ENCODE data around the gene TANC1.

Gene TANC1

DNA sequence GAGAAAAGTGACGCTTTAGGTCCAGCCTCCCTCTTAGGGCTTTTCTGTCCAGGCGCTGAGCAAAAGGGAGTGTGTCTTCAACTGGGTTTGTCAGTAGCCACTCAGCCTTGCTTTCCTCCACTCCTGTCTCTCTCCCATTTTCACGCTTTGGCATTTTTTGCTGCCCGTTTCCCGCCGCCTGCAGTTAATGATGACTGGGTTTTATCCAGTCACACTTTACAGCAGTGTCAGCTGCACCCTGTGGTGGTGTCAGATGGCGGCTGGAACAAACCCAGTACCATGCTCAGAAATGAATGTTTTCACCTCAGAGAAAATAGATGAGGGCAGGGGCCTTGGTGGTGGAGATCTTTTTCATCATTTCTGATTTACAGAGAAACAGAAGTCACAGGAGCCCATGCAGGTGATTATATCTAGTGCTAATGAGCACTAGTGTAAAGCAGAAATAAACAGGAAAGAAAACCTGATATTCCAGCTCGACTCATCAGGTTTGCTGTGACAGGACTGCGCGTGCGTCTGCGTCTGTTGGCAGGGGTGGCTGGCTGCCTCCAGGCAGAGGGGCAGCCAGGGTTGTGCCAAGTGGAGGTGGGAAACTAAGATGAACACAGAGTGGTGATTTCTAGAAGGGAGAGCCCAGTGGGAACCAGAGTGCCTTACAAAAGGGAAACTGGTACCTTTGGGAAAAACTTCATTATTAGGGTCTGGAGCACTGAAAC is 139.9 kb downstream of the TANC1 start:
- Histone ChIP-seq H3K4me1 (ENCODE audit: control insufficient read depth in 2 of 2, insufficient read depth in 2 of 2, low read length in 2 of 2) (no peaks in the 10 kb centered on the region), H3K4me3 (ENCODE audit: low read length in 2 of 2) (no peak overlapping the region), H3K9ac (ENCODE audit: low read depth in 1 of 2, low read length in 2 of 2) (no peak overlapping the region), H3K27ac (ENCODE audit: low read depth in 2 of 2, low read length in 2 of 2) (no peak overlapping the region), H3K27me3 (ENCODE audit: control insufficient read depth in 2 of 2, insufficient read depth in 2 of 2, low read length in 2 of 2) (no peaks in the 10 kb centered on the region), H3K9me3 (ENCODE audit: control insufficient read depth in 2 of 2, low read length in 2 of 2) (no peaks in the 10 kb centered on the region), H3K36me3 (ENCODE audit: control insufficient read depth in 2 of 2, insufficient read depth in 2 of 2, low read length in 2 of 2) (no peaks in the 10 kb centered on the region)

DNA sequence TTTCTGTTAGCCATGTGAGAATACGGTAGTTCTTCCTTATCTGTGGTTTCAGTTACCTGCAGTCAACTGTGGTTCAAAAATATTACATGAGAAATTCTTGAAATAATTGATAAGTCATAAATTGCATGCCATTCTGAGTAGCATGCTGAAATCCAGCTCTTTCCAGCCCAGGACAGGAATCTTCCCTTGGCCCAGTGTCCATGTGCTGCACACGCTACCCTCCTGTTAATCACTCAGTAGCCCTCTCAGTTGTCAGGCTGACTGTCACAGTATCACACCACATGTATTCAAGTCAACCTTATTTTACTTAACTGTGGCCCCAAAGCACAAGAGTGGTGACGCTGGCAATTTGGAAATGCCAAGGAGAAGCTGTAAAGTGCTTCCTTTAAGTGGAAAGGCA is 141.1 kb downstream of the TANC1 start:
- Histone ChIP-seq H3K9ac (ENCODE audit: low read depth in 1 of 2, low read length in 2 of 2) (no peak overlapping the region), H3K9me3 (ENCODE audit: control insufficient read depth in 2 of 2, low read length in 2 of 2) (no peaks in the 10 kb centered on the region), H3K4me1 (ENCODE audit: control insufficient read depth in 2 of 2, insufficient read depth in 2 of 2, low read length in 2 of 2) (no peaks in the 10 kb centered on the region), H3K27ac (ENCODE audit: low read depth in 2 of 2, low read length in 2 of 2) (no peak overlapping the region), H3K27me3 (ENCODE audit: control insufficient read depth in 2 of 2, insufficient read depth in 2 of 2, low read length in 2 of 2) (no peaks in the 10 kb centered on the region), H3K36me3 (ENCODE audit: control insufficient read depth in 2 of 2, insufficient read depth in 2 of 2, low read length in 2 of 2) (no peaks in the 10 kb centered on the region), H3K4me3 (ENCODE audit: low read length in 2 of 2) (no peak overlapping the region)

DNA sequence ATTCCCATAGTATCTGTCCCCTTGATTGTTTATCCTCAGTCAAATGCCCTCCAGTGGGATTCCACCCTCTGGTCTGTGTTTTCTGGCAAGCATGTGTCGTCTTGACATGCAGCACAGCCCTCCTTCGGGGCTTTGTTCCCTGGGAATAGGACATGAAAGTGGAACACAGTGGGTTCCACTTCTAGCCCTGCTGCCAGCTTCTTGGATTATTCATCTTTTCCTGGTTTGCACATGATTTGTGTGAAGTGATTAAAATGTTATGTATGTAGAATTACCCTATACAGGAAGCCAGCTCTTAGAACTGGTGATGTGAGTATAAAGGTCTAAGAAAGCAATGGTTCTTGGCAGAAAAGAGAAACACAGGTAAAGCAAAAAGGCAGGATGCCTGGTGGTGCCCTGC is 142.3 kb downstream of the TANC1 start:
- no peaks in the 10 kb centered on the region for H3K36me3 ChIP-seq (ENCODE audit: control insufficient read depth in 2 of 2, insufficient read depth in 2 of 2, low read length in 2 of 2)
- no peak overlapping the region for H3K4me3 ChIP-seq (ENCODE audit: low read length in 2 of 2)
- H3K9ac ChIP-seq (ENCODE audit: low read depth in 1 of 2, low read length in 2 of 2), result no peak overlapping the region
- H3K27me3 ChIP-seq (ENCODE audit: control insufficient read depth in 2 of 2, insufficient read depth in 2 of 2, low read length in 2 of 2), result no peaks in the 10 kb centered on the region
- no peaks in the 10 kb centered on the region for H3K4me1 ChIP-seq (ENCODE audit: control insufficient read depth in 2 of 2, insufficient read depth in 2 of 2, low read length in 2 of 2)
- H3K27ac ChIP-seq (ENCODE audit: low read depth in 2 of 2, low read length in 2 of 2), result no peak overlapping the region
- no peaks in the 10 kb centered on the region for H3K9me3 ChIP-seq (ENCODE audit: control insufficient read depth in 2 of 2, low read length in 2 of 2)

DNA sequence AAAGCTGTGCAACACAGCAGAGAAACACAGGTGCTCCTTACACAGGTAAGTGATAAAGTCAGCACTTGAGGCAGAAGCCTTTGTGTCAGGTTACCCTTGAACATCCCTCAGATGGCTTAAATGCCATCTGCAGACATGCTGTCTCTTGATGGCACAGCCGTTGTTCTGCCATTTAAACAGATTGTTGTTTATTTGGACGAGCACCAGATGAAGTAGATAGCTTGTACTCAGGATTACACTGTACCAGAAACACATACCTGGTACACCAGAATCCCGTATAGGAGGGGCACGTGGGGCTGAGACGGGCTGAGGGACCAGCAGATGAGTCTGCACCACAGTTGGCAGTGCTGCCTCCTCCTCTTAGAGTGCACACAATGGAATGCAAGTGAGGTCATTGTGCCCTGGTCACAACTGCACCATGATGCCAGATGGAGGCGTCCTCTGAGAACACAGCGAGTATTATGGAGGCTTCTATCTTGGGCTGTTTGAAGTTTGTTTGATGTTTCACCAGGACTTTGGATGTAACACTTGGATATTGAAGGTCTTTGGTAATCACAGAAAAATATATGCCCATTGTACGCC is 143.0 kb downstream of the TANC1 start:
- no peaks in the 10 kb centered on the region for H3K9me3 ChIP-seq (ENCODE audit: control insufficient read depth in 2 of 2, low read length in 2 of 2)
- no peak overlapping the region for H3K9ac ChIP-seq (ENCODE audit: low read depth in 1 of 2, low read length in 2 of 2)
- H3K27me3 ChIP-seq (ENCODE audit: control insufficient read depth in 2 of 2, insufficient read depth in 2 of 2, low read length in 2 of 2), result no peaks in the 10 kb centered on the region
- no peak overlapping the region for H3K4me3 ChIP-seq (ENCODE audit: low read length in 2 of 2)
- no peaks in the 10 kb centered on the region for H3K4me1 ChIP-seq (ENCODE audit: control insufficient read depth in 2 of 2, insufficient read depth in 2 of 2, low read length in 2 of 2)
- H3K27ac ChIP-seq (ENCODE audit: low read depth in 2 of 2, low read length in 2 of 2), result no peak overlapping the region
- no peaks in the 10 kb centered on the region for H3K36me3 ChIP-seq (ENCODE audit: control insufficient read depth in 2 of 2, insufficient read depth in 2 of 2, low read length in 2 of 2)

DNA sequence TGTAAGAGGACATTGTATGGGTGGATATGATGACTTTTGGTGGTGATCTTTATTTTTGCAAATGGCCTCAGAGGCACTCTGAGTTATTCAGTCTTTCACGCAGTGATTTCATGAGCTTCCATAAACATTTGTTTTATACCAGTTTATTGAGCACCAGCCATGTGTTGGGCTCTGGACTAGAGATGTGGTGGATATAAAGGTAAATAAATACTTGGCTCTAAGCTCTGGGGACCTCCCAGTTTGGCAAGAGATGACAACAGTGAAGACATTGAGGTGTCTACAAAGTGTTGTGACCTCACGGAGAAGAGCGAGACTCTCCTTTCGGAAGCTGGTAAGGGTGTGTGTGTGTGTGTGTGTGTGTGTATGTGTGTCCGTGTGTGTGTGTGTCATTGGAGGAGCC is 146.4 kb downstream of the TANC1 start:
- no peaks in the 10 kb centered on the region for H3K36me3 ChIP-seq (ENCODE audit: control insufficient read depth in 2 of 2, insufficient read depth in 2 of 2, low read length in 2 of 2)
- no peak overlapping the region for H3K4me3 ChIP-seq (ENCODE audit: low read length in 2 of 2)
- H3K27ac ChIP-seq (ENCODE audit: low read depth in 2 of 2, low read length in 2 of 2), result no peak overlapping the region
- peaks cover 3 to 4% of the 10 kb centered on the region in 2 donors for H3K4me1 ChIP-seq (ENCODE audit: control insufficient read depth in 2 of 2, insufficient read depth in 2 of 2, low read length in 2 of 2)
- H3K27me3 ChIP-seq (ENCODE audit: control insufficient read depth in 2 of 2, insufficient read depth in 2 of 2, low read length in 2 of 2), result no peaks in the 10 kb centered on the region
- H3K9ac ChIP-seq (ENCODE audit: low read depth in 1 of 2, low read length in 2 of 2), result no peak overlapping the region
- H3K9me3 ChIP-seq (ENCODE audit: control insufficient read depth in 2 of 2, low read length in 2 of 2), result no peaks in the 10 kb centered on the region

DNA sequence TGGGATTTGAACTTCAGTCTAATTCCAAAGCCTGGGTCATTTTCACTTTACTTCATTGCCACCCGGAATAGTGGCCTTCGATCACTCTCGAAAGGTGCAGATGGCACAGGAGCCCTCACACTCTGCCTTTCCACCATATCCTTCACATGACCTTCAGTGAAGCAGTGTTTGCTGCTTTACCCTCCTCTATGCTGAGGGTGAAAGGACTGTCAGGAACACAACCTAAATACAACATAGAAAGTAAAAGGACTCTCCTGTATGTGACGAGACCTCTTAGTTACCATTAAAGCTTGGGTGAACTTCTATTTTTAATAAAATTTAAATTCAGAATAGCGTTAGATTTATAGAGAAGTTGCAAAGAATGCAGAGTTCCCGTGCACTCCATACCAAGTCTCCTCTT is 148.5 kb downstream of the TANC1 start:
- Histone ChIP-seq H3K4me3 (ENCODE audit: low read length in 2 of 2) (no peak overlapping the region), H3K36me3 (ENCODE audit: control insufficient read depth in 2 of 2, insufficient read depth in 2 of 2, low read length in 2 of 2) (no peaks in the 10 kb centered on the region), H3K27me3 (ENCODE audit: control insufficient read depth in 2 of 2, insufficient read depth in 2 of 2, low read length in 2 of 2) (no peaks in the 10 kb centered on the region), H3K27ac (ENCODE audit: low read depth in 2 of 2, low read length in 2 of 2) (no peak overlapping the region), H3K9me3 (ENCODE audit: control insufficient read depth in 2 of 2, low read length in 2 of 2) (no peaks in the 10 kb centered on the region), H3K4me1 (ENCODE audit: control insufficient read depth in 2 of 2, insufficient read depth in 2 of 2, low read length in 2 of 2) (peaks cover 3 to 4% of the 10 kb centered on the region in 2 donors), H3K9ac (ENCODE audit: low read depth in 1 of 2, low read length in 2 of 2) (no peak overlapping the region)

DNA sequence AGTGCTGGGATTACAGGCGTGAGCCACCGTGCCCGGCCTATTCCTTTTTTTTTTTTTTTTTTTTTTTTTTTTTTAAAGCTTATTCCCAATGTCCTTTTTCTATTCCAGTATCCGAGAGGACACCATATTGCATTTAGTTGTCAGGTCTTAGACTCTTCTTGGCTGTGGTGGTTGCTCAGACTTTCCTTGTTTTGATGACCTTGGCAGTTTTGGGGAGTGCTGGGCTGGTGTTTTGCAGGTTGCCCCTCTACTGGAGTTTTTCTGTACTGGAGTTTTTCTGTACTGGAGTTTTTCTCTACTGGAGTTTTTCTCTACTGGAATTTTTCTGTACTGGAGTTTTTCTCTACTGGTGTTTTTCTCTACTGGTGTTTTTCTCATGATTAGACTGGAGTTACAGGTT is 149.2 kb downstream of the TANC1 start:
- H3K36me3 ChIP-seq (ENCODE audit: control insufficient read depth in 2 of 2, insufficient read depth in 2 of 2, low read length in 2 of 2), result no peaks in the 10 kb centered on the region
- H3K9me3 ChIP-seq (ENCODE audit: control insufficient read depth in 2 of 2, low read length in 2 of 2), result no peaks in the 10 kb centered on the region
- H3K4me1 ChIP-seq (ENCODE audit: control insufficient read depth in 2 of 2, insufficient read depth in 2 of 2, low read length in 2 of 2), result peaks cover 3 to 4% of the 10 kb centered on the region in 2 donors
- no peak overlapping the region for H3K27ac ChIP-seq (ENCODE audit: low read depth in 2 of 2, low read length in 2 of 2)
- no peak overlapping the region for H3K9ac ChIP-seq (ENCODE audit: low read depth in 1 of 2, low read length in 2 of 2)
- no peak overlapping the region for H3K4me3 ChIP-seq (ENCODE audit: low read length in 2 of 2)
- no peaks in the 10 kb centered on the region for H3K27me3 ChIP-seq (ENCODE audit: control insufficient read depth in 2 of 2, insufficient read depth in 2 of 2, low read length in 2 of 2)

DNA sequence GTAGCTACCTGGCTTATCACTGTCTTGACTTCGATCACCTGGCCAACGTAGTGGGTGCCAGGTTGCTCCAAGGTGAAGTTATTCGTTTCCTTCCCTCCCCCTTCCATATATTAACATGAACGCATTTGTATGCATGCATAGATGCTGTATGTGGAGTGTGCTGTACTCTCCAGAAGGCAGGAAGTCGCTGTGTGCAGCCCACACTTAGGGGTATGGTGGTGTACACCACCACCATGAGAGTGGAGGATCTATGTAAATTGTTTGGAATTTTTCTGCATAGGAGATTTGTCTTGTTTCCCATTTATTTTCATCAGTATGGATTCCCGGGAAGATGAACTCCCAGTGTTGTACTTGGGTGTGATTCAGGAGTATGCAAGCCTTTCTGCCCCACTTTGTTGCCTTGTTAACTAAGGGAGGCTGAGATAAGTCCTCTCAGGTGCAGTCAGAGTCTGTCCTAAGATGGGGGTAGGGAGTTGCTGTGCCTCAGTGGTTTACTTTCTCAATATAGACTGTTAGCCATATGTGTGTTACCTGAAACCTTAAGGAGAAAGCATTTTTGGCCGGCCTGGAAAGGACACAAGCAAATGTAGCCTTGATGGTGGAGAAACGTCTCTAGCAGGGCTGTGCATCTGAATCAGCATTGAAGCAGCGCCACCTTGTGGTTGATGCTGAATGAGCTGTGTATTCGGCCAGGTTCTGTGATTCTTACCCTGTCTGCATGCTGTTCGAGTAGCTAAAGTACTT is 149.8 kb downstream of the TANC1 start:
- Histone ChIP-seq H3K9me3 (ENCODE audit: control insufficient read depth in 2 of 2, low read length in 2 of 2) (no peaks in the 10 kb centered on the region), H3K4me3 (ENCODE audit: low read length in 2 of 2) (no peak overlapping the region), H3K27ac (ENCODE audit: low read depth in 2 of 2, low read length in 2 of 2) (no peak overlapping the region), H3K4me1 (ENCODE audit: control insufficient read depth in 2 of 2, insufficient read depth in 2 of 2, low read length in 2 of 2) (peaks cover 3 to 9% of the 10 kb centered on the region in 2 donors), H3K36me3 (ENCODE audit: control insufficient read depth in 2 of 2, insufficient read depth in 2 of 2, low read length in 2 of 2) (no peaks in the 10 kb centered on the region), H3K27me3 (ENCODE audit: control insufficient read depth in 2 of 2, insufficient read depth in 2 of 2, low read length in 2 of 2) (no peaks in the 10 kb centered on the region), H3K9ac (ENCODE audit: low read depth in 1 of 2, low read length in 2 of 2) (no peak overlapping the region)

DNA sequence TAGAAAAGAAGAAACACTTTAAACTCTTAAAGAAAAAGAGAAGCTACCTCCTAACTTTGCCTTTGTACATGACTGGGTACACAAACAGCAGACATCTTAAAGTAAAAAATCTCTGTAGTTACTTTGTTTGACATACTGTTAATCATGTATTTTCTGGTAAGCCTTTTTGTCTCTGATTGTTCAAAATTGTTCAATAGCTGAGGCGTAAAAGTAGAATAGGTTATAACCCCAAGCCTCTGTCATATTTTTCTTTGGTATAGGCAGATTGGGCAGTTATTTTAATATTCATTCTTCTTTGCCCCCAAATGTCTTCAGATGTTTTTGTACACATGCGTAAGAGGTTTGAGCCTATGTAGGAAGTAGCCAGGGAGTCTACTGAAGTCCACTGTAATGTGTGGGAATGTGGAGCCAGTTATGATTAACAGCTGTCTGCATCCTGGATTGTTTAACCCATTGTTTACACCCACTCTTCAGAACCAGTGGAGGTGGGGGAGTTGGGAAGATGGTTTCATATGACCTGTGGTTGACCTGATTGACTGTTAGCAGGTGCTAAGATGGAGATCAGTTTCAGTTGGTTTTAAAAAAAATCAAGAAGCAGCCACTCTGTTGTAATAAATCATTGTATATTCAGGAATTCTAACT is 150.5 kb downstream of the TANC1 start:
- Histone ChIP-seq H3K9ac (ENCODE audit: low read depth in 1 of 2, low read length in 2 of 2) (no peak overlapping the region), H3K27me3 (ENCODE audit: control insufficient read depth in 2 of 2, insufficient read depth in 2 of 2, low read length in 2 of 2) (no peaks in the 10 kb centered on the region), H3K36me3 (ENCODE audit: control insufficient read depth in 2 of 2, insufficient read depth in 2 of 2, low read length in 2 of 2) (no peaks in the 10 kb centered on the region), H3K4me1 (ENCODE audit: control insufficient read depth in 2 of 2, insufficient read depth in 2 of 2, low read length in 2 of 2) (peaks cover 8 to 16% of the 10 kb centered on the region in 2 donors), H3K9me3 (ENCODE audit: control insufficient read depth in 2 of 2, low read length in 2 of 2) (no peaks in the 10 kb centered on the region), H3K4me3 (ENCODE audit: low read length in 2 of 2) (no peak overlapping the region), H3K27ac (ENCODE audit: low read depth in 2 of 2, low read length in 2 of 2) (no peak overlapping the region)

DNA sequence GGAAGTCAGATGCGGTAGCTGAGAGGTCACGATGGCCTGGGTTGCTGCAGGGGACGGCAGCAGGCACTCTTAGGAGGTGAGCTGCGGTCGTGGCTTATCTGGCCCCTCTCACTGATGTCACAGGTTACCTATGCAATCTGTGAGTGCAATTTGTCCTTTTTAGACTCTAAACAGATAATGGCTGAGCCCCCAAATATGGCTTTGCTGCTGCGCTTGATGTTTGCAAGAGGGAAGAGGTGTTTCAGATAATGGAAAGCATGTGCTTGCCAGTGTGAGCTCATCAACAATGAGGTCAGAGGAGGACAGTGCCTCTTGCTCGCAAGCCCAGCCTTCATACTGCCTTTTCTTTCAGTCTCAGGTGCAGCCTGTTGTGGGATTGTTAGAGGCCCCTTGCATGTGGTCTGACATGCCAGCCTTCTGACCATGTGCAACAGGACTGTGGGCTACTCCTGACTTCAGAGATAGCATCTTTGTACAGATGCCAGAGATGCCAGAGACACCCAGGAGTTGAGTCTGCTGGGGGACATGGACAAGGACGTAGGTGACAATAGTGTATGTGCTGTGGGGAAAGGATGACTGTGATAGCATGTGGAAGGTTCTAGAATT is 151.3 kb downstream of the TANC1 start:
- no peaks in the 10 kb centered on the region for H3K9me3 ChIP-seq (ENCODE audit: control insufficient read depth in 2 of 2, low read length in 2 of 2)
- no peak overlapping the region for H3K27ac ChIP-seq (ENCODE audit: low read depth in 2 of 2, low read length in 2 of 2)

More for the DNA sequence above, 151.3 kb downstream of the TANC1 start:
- Histone ChIP-seq H3K4me3 (ENCODE audit: low read length in 2 of 2) (no peak overlapping the region), H3K4me1 (ENCODE audit: control insufficient read depth in 2 of 2, insufficient read depth in 2 of 2, low read length in 2 of 2) (peaks cover 15 to 24% of the 10 kb centered on the region in 2 donors), H3K27me3 (ENCODE audit: control insufficient read depth in 2 of 2, insufficient read depth in 2 of 2, low read length in 2 of 2) (no peaks in the 10 kb centered on the region), H3K9ac (ENCODE audit: low read depth in 1 of 2, low read length in 2 of 2) (no peak overlapping the region), H3K36me3 (ENCODE audit: control insufficient read depth in 2 of 2, insufficient read depth in 2 of 2, low read length in 2 of 2) (no peaks in the 10 kb centered on the region)
